ENCODE measurements around the gene TH.

The TH gene

GRCh38 chr11:2155511-2155910 is 16.1 kb downstream of the TH start:
- no peak overlapping the region for H3K4me3 ChIP-seq (ENCODE audit: low read depth, low read length)
- TF ChIP-seq CTCF (IDR thresholded peaks at IDR 0.05; ENCODE audit: low read depth, low read length): no peak

GRCh38 chr11:2154889-2155288 is 16.7 kb downstream of the TH start:
- no peak overlapping the region for H3K4me3 ChIP-seq (ENCODE audit: low read depth, low read length)
- no peak for TF ChIP-seq CTCF (IDR thresholded peaks at IDR 0.05; ENCODE audit: low read depth, low read length)

- no peak overlapping the region for H3K4me3 ChIP-seq (ENCODE audit: low read depth, low read length)
- no peak for TF ChIP-seq CTCF (IDR thresholded peaks at IDR 0.05; ENCODE audit: low read depth, low read length)
These were observed 17.4 kb downstream of the TH start for GRCh38 chr11:2154195-2154585.

GRCh38 chr11:2153581-2154194 is 17.9 kb downstream of the TH start:
- no peak for TF ChIP-seq CTCF (IDR thresholded peaks at IDR 0.05; ENCODE audit: low read depth, low read length)
- no peak overlapping the region for H3K4me3 ChIP-seq (ENCODE audit: low read depth, low read length)

- TF ChIP-seq CTCF (IDR thresholded peaks at IDR 0.05; ENCODE audit: low read depth, low read length): peak; percentile 75
- H3K4me3 ChIP-seq (ENCODE audit: low read depth, low read length): no peak overlapping the region
These were observed 19.9 kb downstream of the TH start for GRCh38 chr11:2151500-2152257.

GRCh38 chr11:2149864-2150847 is 21.5 kb downstream of the TH start:
- no peak overlapping the region for H3K4me3 ChIP-seq (ENCODE audit: low read depth, low read length)
- TF ChIP-seq CTCF (IDR thresholded peaks at IDR 0.05; ENCODE audit: low read depth, low read length): peak; percentile 73
